Neural crest cell (in vitro differentiated cells): ENCODE measurements around the gene QPCTL. TPM values are rescaled to one million over a fixed set of nuclear protein-coding genes. Genes with fewer than 3 reads are reported as not detected.

Source experiments
- DNase-seq: peaks from one replicate; pipeline ENCODE4 v3.0.0; 2021; ENCODE audit warnings: low read depth, mixed read lengths, low spot score
- H3K27ac Mint-ChIP-seq: one replicate; pipeline ENCODE4 v1.8.0; 2021; ENCODE audit warnings: mild to moderate bottlenecking, mixed read lengths; ENCODE audit not compliant: unreplicated experiment
- H3K27me3 Mint-ChIP-seq: 2 replicates; pipeline ENCODE4 v1.8.0; 2021; ENCODE audit warnings: low read depth, mild to moderate bottlenecking, mixed read lengths
- H3K36me3 Mint-ChIP-seq: 2 replicates; pipeline ENCODE4 v1.8.0; 2021; ENCODE audit warnings: low read depth, mild to moderate bottlenecking, mixed read lengths
- H3K4me1 Mint-ChIP-seq: 2 replicates; pipeline ENCODE4 v1.8.0; 2021; ENCODE audit warnings: mixed read lengths
- H3K4me3 Mint-ChIP-seq: one replicate; pipeline ENCODE4 v1.8.0; 2021; ENCODE audit warnings: mild to moderate bottlenecking, mixed read lengths
- H3K9me3 Mint-ChIP-seq: 2 replicates; pipeline ENCODE4 v1.8.0; 2021; ENCODE audit warnings: mixed read lengths
- CTCF ChIP-seq: fragments of 200-600 bp; sonication (generic); conservative IDR thresholded peaks from 2 replicates; pipeline ENCODE4 v1.5.0; 2021; ENCODE audit warnings: antibody characterized with exemption, mild to moderate bottlenecking
- total RNA-seq: library from RNA; stranded (reverse); gene quantifications from 2 replicates; pipeline ENCODE4 v1.2.1, GENCODE V29; 2021

The QPCTL gene
- total RNA-seq, 1 donor from 2014 or later = 11.8 TPM

GRCh38 chr19:45657520-45658167 is 34.8 kb upstream of the QPCTL start:
- no peak for TF ChIP-seq CTCF
- no peak overlapping the region for H3K27ac Mint-ChIP-seq
- no peaks in the 10 kb centered on the region for H3K36me3 Mint-ChIP-seq
- DNase-seq = no peak
- H3K9me3 Mint-ChIP-seq = no peaks in the 10 kb centered on the region
- H3K4me1 Mint-ChIP-seq = peaks cover 6% of the 10 kb centered on the region
- peaks cover 11% of the 10 kb centered on the region for H3K27me3 Mint-ChIP-seq
- H3K4me3 Mint-ChIP-seq = no peak overlapping the region

GRCh38 chr19:45659096-45659729 is 33.3 kb upstream of the QPCTL start:
- Mint-ChIP-seq H3K4me1 (peaks cover 6% of the 10 kb centered on the region), H3K27me3 (peaks cover 11% of the 10 kb centered on the region), H3K27ac (no peak overlapping the region), H3K36me3 (no peaks in the 10 kb centered on the region), H3K9me3 (no peaks in the 10 kb centered on the region), H3K4me3 (no peak overlapping the region)
- no peak for DNase-seq
- TF ChIP-seq CTCF = no peak

- H3K4me1 Mint-ChIP-seq = peaks cover 11% of the 10 kb centered on the region
- H3K27me3 Mint-ChIP-seq = peaks cover 17% of the 10 kb centered on the region
- H3K9me3 Mint-ChIP-seq = no peaks in the 10 kb centered on the region
- TF ChIP-seq CTCF = no peak
- H3K4me3 Mint-ChIP-seq = no peak overlapping the region
- H3K36me3 Mint-ChIP-seq = no peaks in the 10 kb centered on the region
- DNase-seq = no peak
- H3K27ac Mint-ChIP-seq = no peak overlapping the region
Observed at GRCh38 chr19:45660636-45661035, 31.8 kb upstream of the QPCTL start.

GRCh38 chr19:45663800-45664199 is 28.7 kb upstream of the QPCTL start:
- Mint-ChIP-seq H3K9me3 (no peaks in the 10 kb centered on the region), H3K4me1 (peaks cover 21% of the 10 kb centered on the region), H3K4me3 (no peak overlapping the region), H3K27ac (no peak overlapping the region), H3K36me3 (no peaks in the 10 kb centered on the region), H3K27me3 (peaks cover 36% of the 10 kb centered on the region)
- DNase-seq = no peak
- no peak for TF ChIP-seq CTCF

GRCh38 chr19:45664575-45664974 is 27.9 kb upstream of the QPCTL start:
- H3K9me3 Mint-ChIP-seq = no peaks in the 10 kb centered on the region
- H3K27me3 Mint-ChIP-seq = peaks cover 40% of the 10 kb centered on the region
- no peak for DNase-seq
- no peaks in the 10 kb centered on the region for H3K36me3 Mint-ChIP-seq
- peak overlapping the region; percentile 5 for H3K27ac Mint-ChIP-seq
- peaks cover 24% of the 10 kb centered on the region for H3K4me1 Mint-ChIP-seq
- H3K4me3 Mint-ChIP-seq = no peak overlapping the region
- no peak for TF ChIP-seq CTCF
